Sciatic nerve (tissue), 2 donors: ENCODE results near the gene CRACDL. TPM values are rescaled to one million over a fixed set of nuclear protein-coding genes. Genes with fewer than 3 reads are reported as not detected.

Experiments
- ATAC-seq: fragments of 200-7000 bp; cut with Tn5 transposase; one replicate; pipeline ENCODE4 v1.9.1; 2020; ENCODE audit warnings: mild to moderate bottlenecking, moderate library complexity
- DNase-seq: peaks from one replicate; pipeline ENCODE4 v3.0.0-alpha.2; 2020; ENCODE audit warnings: low spot score
- intact Hi-C: fragments of 100-400 bp; cut with DNase I; formaldehyde crosslinking; loops from one replicate; pipeline ENCODE4 v1.14.2; 2022
- total RNA-seq: library from RNA; stranded (reverse); fragmentation: NEBNext Ultra II Directional; extraction: Animal tissue kit (Norgen Biotek cat#: 25700); gene quantifications from one replicate; pipeline ENCODE4 v1.2.1, GENCODE V29; 2021
- donor health status: DM: no; HTN: no; CAD: no.
- donor health status: DM: no; HTN: no; CAD: no.

The CRACDL gene
- total RNA-seq, 1 donor from 2014 or later, result 12.4 TPM

GRCh38 chr2:98870516-98871158 is 65.4 kb downstream of the CRACDL start:
- no peak for ATAC-seq
- intact Hi-C loops, result no loop called here
- no peak for DNase-seq

GRCh38 chr2:98869870-98870269 is 66.2 kb downstream of the CRACDL start:
- intact Hi-C loops, result no loop called here
- DNase-seq, result no peak
- ATAC-seq, result no peak

DNA sequence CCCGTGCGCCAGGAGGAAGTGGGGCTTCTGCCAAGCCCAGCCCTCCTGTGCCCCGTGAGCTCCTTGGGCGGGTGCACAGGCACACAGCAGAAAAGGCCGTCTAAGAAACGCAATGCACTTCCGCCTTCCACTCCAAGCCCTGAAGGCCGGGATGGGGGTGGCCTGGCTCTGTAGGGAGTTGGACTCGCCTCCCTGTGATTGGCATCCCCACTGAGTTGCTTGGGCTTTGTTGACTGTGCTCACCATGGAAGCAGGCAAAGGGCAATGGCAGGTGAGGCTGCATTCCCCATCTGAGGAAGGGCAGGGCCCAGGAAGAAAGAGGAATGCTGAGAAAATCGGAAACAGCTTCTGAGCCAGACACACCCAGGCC is 66.8 kb downstream of the CRACDL start:
- DNase-seq, result no peak
- intact Hi-C loops, result no loop called here
- ATAC-seq, result peak; percentile 90

DNA sequence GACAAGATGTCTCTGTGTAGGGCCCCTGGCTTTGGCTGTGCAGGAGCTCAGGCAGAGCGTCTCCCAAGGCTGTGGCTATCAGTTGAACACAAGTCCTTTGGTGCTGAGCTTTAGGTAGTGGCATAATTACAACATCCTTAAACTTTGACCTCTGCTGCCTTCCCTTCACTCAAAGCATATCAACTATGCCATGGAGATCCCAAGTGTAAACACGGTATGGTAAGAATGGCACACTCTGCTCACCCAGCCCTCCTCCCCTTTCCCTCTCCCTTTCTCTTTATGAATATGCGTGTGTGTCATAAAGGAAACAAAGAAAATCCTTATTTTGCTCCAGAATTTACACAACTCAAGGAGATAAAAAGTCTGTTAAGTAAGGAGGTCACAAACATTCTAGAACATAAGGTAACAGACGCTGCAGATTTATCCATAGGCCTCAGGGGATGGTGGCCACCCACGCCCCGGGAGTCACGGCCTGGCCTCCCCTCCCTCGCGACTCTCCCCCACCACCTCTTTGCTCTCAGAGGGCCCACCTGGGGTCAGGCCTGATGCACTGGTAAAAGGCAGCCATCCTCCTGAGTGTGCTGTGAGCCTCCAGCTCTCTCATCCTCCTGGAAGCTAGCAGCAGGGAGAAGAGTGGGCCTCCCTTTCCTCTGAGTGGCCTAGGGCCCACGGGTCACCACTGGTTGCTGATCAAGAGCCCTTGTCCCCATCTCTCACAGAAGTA is 67.3 kb downstream of the CRACDL start:
- ATAC-seq (no peak), DNase-seq (no peak)
- intact Hi-C loops, result no loop called here

GRCh38 chr2:98867539-98868309 is 68.3 kb downstream of the CRACDL start:
- ATAC-seq (no peak), DNase-seq (no peak)
- intact Hi-C loops, result no loop called here

GRCh38 chr2:98866033-98866432 is 70.0 kb downstream of the CRACDL start:
- DNase-seq (no peak), ATAC-seq (no peak)
- intact Hi-C loops, result no loop called here

GRCh38 chr2:98861601-98862000 is 74.4 kb downstream of the CRACDL start:
- ATAC-seq (no peak), DNase-seq (no peak)
- intact Hi-C loops, result no loop called here

- intact Hi-C loops, result no loop called here
- DNase-seq, result no peak
- no peak for ATAC-seq
These were observed 76.7 kb downstream of the CRACDL start for GRCh38 chr2:98859323-98859722.

DNA sequence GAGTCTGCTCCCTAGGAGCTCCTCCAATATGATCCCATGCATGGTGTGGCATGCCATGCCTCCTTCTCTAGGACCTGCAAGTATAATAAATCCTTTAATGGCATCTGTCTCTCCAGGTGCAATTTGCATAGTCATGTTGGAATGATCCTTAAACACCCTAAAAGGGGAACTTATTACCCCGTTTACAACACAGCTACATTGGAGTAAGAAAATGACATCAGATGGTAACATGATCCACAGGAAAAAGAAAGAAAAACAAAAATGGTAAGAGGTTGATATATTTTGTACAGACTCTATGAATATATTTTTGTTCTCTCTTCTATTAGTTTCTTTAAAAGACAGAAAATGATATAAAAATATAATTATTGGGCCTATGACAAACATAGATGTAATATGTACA is 79.0 kb downstream of the CRACDL start:
- DNase-seq (no peak), ATAC-seq (no peak)
- intact Hi-C loops, result no loop called here

DNA sequence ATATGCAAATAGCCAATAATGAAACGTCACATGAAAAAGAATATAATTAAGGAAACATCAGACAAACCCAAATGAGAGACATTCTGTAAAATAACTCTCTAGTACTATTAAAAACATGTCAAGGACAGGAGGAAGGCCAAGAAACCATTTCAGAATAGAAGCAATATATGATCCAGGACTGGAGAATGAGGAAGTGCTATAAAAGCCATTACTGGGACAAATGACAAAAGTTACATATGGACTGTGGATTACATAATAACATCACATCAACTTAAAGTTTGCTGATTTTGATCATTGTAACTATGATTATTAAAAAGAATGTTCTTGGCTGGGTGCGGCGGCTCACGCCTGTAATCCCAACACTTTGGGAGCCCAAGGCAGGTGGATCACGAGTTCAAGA is 81.3 kb downstream of the CRACDL start:
- DNase-seq, result no peak

DNA sequence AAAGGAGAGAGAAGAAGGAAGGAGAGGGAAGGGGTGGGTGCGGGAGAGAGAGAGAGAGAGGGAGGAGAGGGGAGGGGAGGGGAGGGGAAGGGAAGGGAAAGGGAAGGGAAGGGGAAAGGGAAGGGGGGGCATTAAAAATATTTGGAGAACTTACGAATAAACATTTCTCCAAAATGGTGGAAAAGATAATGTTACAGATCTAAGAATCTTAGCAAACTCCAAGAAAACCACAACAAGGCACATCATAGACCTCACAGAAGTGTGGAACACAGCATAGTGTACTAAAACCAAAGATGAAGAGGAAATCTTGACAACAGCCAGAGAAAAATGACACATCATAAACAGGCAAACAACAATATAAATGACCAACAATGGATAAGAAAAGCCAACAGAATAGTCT is 83.1 kb downstream of the CRACDL start:
- DNase-seq, result no peak
- no peak for ATAC-seq
- intact Hi-C loops, result no loop called here

More for the DNA sequence above, 81.3 kb downstream of the CRACDL start:
- no peak for ATAC-seq
- intact Hi-C loops, result no loop called here

DNA sequence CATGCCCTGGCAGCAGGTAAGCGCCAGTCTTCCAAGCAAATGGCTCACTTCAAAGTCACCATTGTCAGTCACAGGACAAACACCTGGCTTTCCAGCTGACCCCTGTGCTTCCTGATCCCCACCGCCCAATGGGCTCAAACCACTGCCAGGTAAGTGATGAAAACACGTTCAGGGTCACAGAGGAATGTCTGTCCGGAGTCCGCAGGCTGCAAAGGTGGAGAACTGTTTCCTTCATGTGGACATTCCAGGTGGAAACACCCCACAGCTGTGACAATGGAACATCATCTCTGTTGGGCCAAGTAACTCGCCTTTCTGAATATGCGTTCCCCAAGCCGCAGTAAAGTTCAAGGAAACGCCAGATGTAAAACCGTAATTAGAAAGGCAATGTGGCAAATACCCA is 86.0 kb downstream of the CRACDL start:
- intact Hi-C loops, result no loop called here
- ATAC-seq, result no peak
- no peak for DNase-seq

- ATAC-seq, result no peak
- no peak for DNase-seq
- intact Hi-C loops, result no loop called here
These were observed 86.9 kb downstream of the CRACDL start for GRCh38 chr2:98849113-98849512.

DNA sequence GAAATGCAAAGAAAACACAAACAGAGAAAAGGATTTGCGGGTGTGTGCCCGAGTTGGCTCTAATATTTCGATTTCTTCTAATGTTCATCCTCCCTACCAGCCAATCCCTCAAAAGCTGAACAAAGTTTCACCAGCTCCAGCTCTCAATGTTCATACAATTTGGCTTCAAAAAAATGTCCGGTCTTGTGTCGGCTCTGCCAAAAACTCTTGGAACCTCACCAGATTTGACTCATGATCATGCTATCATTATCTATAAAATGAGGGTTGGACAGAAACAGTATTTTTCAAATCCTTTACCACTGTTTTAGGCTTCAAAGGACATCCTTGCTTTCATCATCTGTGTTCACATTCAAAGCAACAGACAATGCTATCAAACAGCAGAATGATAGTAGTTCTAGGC is 88.2 kb downstream of the CRACDL start:
- intact Hi-C loops, result no loop called here
- ATAC-seq, result no peak

GRCh38 chr2:98846041-98846440 is 90.0 kb downstream of the CRACDL start:
- ATAC-seq (no peak), DNase-seq (no peak)
- intact Hi-C loops, result no loop called here

More for the DNA sequence above, 88.2 kb downstream of the CRACDL start:
- no peak for DNase-seq

- intact Hi-C loops, result no loop called here
- no peak for ATAC-seq
- no peak for DNase-seq
These were observed 93.9 kb downstream of the CRACDL start for GRCh38 chr2:98842136-98842535.

- intact Hi-C loops, result loop anchor here (5.0 kb wide), 1 partner anchor 187 kb away; no protein-coding TSS in a partner anchor
- ATAC-seq (no peak), DNase-seq (no peak)
These were observed 96.7 kb downstream of the CRACDL start for GRCh38 chr2:98839292-98839691.

DNA sequence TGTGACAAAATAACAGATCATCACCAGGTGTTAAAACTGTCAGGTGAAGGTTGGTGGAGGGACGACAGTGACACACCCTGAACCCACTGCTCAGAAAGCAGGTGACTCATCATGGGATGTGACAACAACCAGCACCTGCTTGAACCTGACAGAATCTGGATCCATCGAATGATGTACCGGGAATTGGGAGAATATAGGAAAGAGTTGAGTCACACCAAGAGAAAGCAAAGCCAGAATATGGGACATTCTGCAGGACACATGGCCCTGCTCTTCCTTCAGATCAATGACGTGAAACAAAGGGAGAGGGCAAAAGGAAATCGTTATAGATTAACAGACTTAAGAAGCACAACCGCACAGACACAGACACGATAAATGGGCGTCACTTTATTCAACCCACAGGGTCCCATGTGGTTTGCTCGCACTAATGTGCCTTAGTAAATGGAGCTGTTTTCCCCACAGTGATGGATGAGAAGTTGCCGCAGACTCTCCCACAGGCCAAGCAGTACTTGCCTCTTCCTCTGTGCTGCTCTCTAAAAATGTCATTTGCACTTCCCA is 100.1 kb downstream of the CRACDL start:
- intact Hi-C loops, result loop anchor here (5.0 kb wide), 1 partner anchor 184 kb away; no protein-coding TSS in a partner anchor
- no peak for DNase-seq
- no peak for ATAC-seq

GRCh38 chr2:98833917-98834263 is 102.1 kb downstream of the CRACDL start:
- DNase-seq (no peak), ATAC-seq (no peak)
- intact Hi-C loops, result no loop called here
